ENCODE results near the gene ADARB1.
A peak's percentile ranks its signal among the peaks of the same experiment; 100 is the strongest.

ADARB1 gene

GRCh38 chr21:45207839-45208626 is 133.7 kb downstream of the ADARB1 start:
- TF ChIP-seq, protein P1, sequence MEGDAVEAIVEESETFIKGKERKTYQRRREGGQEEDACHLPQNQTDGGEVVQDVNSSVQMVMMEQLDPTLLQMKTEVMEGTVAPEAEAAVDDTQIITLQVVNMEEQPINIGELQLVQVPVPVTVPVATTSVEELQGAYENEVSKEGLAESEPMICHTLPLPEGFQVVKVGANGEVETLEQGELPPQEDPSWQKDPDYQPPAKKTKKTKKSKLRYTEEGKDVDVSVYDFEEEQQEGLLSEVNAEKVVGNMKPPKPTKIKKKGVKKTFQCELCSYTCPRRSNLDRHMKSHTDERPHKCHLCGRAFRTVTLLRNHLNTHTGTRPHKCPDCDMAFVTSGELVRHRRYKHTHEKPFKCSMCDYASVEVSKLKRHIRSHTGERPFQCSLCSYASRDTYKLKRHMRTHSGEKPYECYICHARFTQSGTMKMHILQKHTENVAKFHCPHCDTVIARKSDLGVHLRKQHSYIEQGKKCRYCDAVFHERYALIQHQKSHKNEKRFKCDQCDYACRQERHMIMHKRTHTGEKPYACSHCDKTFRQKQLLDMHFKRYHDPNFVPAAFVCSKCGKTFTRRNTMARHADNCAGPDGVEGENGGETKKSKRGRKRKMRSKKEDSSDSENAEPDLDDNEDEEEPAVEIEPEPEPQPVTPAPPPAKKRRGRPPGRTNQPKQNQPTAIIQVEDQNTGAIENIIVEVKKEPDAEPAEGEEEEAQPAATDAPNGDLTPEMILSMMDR (IDR thresholded peaks at IDR 0.05; ENCODE audit: low read depth, low read length, missing control alignments) = no peak
- no peak overlapping the region for H3K4me3 ChIP-seq (ENCODE audit: low read depth, low read length)
- in situ Hi-C loops (cut with HindIII; ENCODE audit: low sequenced_read_pairs) = no loop called here
- no peak for DNase-seq (ENCODE audit: low read depth)

DNA sequence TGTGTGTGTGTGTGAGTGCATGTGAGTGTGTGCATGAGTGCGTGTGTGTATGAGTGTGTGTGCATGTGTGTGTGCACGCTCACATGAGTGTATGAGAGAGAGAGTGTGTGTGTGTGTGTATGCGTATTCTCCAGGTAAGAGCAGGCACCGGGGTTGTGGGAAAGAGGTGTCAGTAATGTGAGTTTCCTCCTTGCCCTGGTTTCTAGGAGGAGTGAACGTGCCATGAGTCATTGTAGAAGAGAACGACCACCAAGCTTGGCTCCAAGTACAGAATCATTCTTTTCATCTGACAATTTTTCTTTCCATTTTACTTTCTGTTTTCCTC is 134.2 kb downstream of the ADARB1 start:
- no peak overlapping the region for H3K4me3 ChIP-seq (ENCODE audit: low read depth, low read length)
- TF ChIP-seq, protein P1 (IDR thresholded peaks at IDR 0.05; ENCODE audit: low read depth, low read length, missing control alignments) = no peak
- in situ Hi-C loops (cut with HindIII; ENCODE audit: low sequenced_read_pairs) = no loop called here
- DNase-seq (ENCODE audit: low read depth) = peak; percentile 18

DNA sequence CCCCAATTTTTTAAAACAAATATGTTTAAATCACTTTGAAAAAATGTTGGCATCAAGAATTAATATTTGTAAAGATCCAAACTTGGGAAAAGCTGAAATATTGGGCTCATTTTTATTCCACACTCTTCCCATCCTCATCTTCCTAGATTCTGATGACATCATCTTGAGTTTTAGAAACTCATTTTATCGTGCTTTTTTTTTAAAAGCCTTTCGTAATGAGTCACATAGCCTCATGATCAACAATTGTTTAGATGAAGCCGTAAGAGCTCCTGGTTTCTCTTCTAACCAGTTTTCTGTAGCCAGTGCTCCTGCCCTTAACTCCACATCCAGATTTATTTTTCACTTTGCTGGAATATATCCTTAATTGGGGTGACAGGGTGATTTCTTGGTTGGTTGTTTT is 134.7 kb downstream of the ADARB1 start:
- TF ChIP-seq, protein P1 (IDR thresholded peaks at IDR 0.05; ENCODE audit: low read depth, low read length, missing control alignments) = no peak
- in situ Hi-C loops (cut with HindIII; ENCODE audit: low sequenced_read_pairs) = no loop called here
- no peak overlapping the region for H3K4me3 ChIP-seq (ENCODE audit: low read depth, low read length)
- DNase-seq (ENCODE audit: low read depth) = peak; percentile 37

- TF ChIP-seq, protein P1 (IDR thresholded peaks at IDR 0.05; ENCODE audit: low read depth, low read length, missing control alignments) = no peak
- in situ Hi-C loops (cut with HindIII; ENCODE audit: low sequenced_read_pairs) = no loop called here
- no peak for DNase-seq (ENCODE audit: low read depth)
- H3K4me3 ChIP-seq (ENCODE audit: low read depth, low read length) = no peak overlapping the region
Observed at GRCh38 chr21:45209685-45210284, 135.4 kb downstream of the ADARB1 start.

DNA sequence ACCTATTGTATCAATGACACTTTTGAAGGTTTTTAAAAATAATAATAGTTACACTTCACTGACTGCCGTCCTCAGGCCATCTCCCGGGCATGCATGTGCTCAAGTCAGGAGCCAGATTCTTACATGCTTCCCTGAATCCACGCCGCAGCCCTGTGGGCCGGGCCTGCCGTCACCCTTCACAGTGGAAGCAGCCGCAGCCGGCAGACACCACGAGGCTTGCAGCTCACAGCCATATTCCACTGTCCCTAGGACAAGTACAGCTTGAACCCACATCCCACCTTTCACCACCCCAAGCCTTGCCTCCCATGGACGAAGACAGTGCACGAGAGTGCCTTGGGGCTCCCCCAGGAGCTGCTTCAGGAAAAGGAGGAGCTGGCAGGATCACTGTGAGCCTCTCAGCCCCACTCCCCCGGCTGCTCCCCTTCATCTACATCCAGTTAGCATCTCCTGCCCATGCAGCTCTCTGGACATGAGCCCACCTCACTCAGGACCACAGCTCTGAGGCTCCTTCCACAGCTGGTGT is 136.1 kb downstream of the ADARB1 start:
- in situ Hi-C loops (cut with HindIII; ENCODE audit: low sequenced_read_pairs) = no loop called here
- no peak for DNase-seq (ENCODE audit: low read depth)
- H3K4me3 ChIP-seq (ENCODE audit: low read depth, low read length) = no peak overlapping the region
- TF ChIP-seq, protein P1 (IDR thresholded peaks at IDR 0.05; ENCODE audit: low read depth, low read length, missing control alignments) = no peak

DNA sequence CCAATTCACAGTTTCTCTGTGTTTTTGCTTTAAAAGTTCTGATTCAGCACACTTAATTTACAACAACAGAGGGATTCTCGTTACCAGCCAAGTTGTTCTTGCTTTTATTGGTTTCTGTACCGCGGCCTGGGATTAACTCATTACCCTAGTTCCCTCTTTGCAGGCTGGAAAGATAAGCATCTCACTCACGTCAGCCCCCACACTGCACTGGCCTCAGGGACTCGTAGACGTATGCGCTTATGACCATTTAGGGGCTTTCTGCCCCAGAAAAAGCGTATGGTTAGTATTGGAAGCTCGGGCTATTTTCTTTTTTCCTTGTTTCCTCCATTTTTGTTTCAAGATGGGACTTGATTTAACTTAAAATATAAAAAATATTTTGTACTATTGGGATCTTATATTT is 137.3 kb downstream of the ADARB1 start:
- in situ Hi-C loops (cut with HindIII; ENCODE audit: low sequenced_read_pairs) = no loop called here
- DNase-seq (ENCODE audit: low read depth) = no peak
- no peak overlapping the region for H3K4me3 ChIP-seq (ENCODE audit: low read depth, low read length)
- TF ChIP-seq, protein P1 (IDR thresholded peaks at IDR 0.05; ENCODE audit: low read depth, low read length, missing control alignments) = no peak

Measured in astrocyte of the cerebellum (primary cell).